Activated CD4-positive, CD25-positive, alpha-beta regulatory T cell treated with anti-CD3 and anti-CD28 coated beads, Interleukin-2, amount 50 U/mL, for 24 hours (primary cell): ENCODE results near the gene SF3A1.
"Not testable (repeated sequence)": the region's sequence is repeated elsewhere in the genome, so short reads cannot be mapped to it uniquely, and the experiment has no call there.

Source experiments
- ATAC-seq, 2 donors: fragments of 150-1000 bp; cut with Tn5 transposase; one replicate each; pipeline ENCODE4 v1.10.0; 2021; ENCODE audit warnings: mild to moderate bottlenecking in 1 of 2, moderate library complexity in 1 of 2

Gene SF3A1

GRCh38 chr22:30347255-30347892, 9.3 kb downstream of the SF3A1 start:
- peak; percentile 93 to 95 for ATAC-seq

DNA sequence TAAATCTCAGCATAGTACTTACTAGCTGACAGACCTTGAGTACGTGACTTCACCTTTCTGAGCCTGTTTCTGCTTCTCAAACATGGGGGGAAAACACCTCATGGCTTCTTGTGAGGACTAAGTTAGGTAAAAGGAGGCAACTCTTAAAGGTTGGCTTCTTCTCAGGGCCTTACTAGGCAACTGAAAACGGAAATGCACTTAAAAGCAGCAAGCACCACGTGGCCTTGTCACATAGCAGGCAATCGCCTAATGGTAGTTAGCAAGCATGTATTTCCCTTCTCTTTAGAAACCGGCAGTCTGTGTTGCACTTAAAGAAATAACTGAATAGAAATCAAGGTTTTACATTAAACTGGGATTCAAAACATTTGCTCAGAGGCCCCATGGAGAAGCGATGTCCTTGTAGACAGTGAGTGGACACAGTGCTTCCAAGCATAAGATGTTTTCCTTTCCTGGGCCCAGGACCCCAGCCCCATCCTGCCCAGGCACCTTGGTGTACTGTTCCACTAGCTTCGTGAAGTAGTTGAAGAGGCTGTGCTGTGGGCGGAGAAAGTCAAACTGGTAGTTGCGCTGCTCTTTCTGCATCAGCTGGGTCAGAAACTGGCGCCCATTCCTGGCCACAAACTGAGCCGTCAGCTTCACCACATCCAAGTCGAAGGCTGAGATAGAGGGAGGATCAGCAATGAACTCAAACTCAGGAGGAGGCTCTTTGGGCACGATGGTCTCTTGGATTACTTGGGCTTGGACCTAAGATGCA, 12.1 kb downstream of the SF3A1 start:
- no peak for ATAC-seq

- ATAC-seq: no peak
Measured at GRCh38 chr22:30340911-30341685, 15.6 kb downstream of the SF3A1 start.

DNA sequence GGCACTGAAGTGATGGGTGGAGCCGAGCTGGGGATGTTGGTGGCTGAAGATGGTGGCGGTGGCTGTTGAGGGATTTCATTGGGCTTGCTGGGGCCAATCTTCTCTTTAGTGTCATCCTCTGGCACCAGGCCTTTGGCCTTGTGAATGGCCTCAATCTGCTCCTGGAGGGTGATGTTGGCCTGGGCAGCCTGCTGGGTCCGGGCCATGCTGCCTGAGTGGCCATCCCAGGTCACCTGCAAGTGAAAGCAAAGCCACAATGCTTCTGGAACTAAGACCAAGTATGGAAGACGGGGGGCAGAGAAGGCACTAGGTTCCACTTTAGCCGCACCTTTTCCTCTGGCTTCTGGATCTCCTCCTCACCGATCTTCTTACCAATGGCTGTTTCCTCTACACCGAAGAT, 17.9 kb downstream of the SF3A1 start:
- ATAC-seq: no peak

GRCh38 chr22:30338341-30338740, 18.4 kb downstream of the SF3A1 start:
- not testable (repeated sequence) for ATAC-seq

DNA sequence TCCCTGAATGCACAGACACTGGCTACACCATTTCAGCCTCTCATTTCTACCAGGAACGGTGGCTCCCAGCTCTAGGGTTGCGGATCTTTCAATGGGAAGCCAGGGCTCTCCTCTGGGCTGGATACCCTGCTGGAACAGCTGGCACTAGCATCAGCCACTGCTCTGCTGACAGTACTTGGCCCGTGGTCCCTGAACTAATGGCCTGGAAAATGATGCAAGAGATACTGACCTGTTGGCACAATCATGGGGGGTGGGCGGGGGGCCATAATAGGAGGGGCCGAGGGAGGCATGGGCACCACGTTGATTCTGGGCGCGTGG, 19.3 kb downstream of the SF3A1 start:
- no peak for ATAC-seq

GRCh38 chr22:30336752-30337460, 19.8 kb downstream of the SF3A1 start:
- ATAC-seq: no peak

- ATAC-seq: no peak
Measured at GRCh38 chr22:30335236-30335635, 21.5 kb downstream of the SF3A1 start.

DNA sequence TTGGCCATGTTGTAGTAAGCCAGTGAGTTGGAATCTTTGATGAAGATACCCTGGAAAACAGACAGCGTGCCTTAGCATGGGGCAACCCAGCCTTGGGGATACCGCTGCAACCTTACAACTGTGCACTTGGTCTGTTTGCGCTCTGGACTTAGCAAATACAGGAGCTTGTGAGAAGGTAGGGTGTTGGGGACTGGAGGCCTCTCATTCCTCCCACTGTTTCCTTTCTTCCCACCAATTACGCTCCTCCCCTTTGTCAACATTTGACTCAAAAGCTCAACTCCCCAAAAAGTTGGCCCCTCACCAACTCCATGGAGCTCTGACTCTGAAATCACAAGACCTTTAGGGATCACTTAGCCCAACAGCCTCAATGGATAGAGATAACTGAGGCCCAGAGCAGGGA, 22.0 kb downstream of the SF3A1 start:
- ATAC-seq: no peak

DNA sequence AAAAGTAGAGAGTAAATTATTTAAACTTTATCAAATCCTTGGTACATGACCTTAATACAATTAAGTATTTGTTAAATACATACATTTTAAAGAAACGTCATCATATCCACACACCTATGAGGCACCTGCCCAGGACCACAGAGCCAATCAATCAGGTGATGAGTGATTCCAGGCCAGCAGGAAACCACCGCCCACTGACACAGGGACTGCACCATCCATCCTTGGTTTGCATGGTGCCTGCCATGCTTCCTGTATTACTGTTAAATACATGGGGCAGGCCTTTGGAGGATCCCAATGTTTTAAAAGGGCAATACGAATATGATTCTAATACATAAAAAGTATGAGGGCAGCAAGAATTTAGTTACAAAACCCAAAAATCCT, 23.0 kb downstream of the SF3A1 start:
- no peak for ATAC-seq

GRCh38 chr22:30332994-30333706, 23.5 kb downstream of the SF3A1 start:
- ATAC-seq: peak in 1 of 2 donors; percentile 39

DNA sequence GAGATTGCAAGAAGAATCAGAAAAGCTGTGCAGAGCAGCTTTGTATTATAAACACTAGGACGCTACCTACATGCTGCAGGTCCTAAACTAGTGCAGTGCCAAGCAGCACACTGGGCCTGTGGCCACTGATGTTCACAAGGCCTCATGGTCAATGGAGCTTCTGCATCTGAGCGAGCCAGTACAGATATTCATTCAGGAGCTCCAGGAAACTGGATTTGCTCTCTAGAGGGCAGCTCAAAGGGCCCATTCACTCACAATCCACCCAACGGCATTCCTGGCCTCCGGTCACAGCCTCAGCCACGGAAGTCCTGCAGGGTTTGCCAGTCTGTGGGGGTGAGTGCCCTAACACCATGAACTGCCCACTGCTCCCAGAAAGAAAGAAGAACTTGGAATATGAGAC, 24.1 kb downstream of the SF3A1 start:
- ATAC-seq: no peak

DNA sequence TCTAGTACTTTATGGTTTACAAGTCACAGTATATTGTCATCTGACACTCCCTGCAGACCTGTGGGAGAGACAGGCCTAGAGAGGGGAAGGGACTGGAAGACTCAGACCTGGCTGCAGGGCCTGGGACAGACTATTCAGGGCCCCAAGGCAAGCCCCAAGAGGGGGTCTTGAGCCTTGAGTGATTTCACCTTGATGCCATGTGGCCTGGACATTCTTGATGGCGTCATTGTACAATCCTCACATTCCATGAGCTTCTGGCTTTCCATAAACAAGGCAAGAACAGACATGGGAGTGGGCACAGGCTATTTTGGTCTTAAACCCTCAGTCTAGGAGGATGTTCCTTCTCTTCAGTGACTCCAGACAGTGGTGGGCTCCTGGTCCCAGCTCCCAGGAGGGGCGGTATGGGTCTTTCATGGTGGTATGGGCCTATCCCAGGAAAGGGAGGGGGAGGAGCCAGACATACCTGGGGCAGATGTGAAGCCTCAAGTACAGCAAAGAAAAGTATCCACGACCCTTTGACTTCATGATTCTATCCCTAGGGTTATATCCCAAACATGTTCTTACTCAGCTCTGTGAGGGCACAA, 28.1 kb downstream of the SF3A1 start:
- ATAC-seq: no peak

GRCh38 chr22:30327864-30328345, 28.8 kb downstream of the SF3A1 start:
- ATAC-seq: no peak

GRCh38 chr22:30326706-30327362, 29.9 kb downstream of the SF3A1 start, which contains the start of gene TBC1D10A:
Gene TBC1D10A, minus strand, starts transcription at chr22:30326941. Its CDS starts 60 bp downstream, at chr22:30326881.
- ATAC-seq: peak; percentile 93 to 96

GRCh38 chr22:30326255-30326705, 30.4 kb downstream of the SF3A1 start:
- ATAC-seq: peak; percentile 14 to 31

DNA sequence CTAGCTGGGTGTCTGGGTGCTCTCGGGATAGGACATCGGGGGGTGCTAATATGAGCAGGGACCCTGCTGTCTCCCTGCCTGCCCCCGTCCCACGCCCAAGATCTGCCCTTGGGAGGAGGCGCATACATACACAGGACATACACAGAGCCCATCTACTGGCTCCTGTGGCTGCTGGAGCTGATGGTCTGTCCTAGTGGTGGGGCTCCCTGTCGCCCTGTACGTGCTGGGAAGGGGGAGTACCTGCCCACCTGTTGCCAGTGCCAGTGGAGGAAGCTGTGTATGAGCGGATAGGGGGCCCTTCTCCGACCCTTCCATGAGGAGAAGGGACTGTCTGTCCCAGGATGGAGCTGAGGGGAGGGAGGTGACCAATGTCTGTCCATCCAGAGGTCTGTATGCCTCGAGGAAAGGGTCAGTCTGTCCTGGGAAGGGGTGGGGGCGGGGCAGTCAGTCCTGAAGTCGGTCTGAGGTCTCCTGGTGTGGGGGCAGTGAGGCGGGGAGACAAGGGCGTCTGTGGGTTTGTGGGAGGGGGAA, 30.9 kb downstream of the SF3A1 start:
- no peak for ATAC-seq

- ATAC-seq: no peak
Measured at GRCh38 chr22:30325065-30325720, 31.5 kb downstream of the SF3A1 start.

DNA sequence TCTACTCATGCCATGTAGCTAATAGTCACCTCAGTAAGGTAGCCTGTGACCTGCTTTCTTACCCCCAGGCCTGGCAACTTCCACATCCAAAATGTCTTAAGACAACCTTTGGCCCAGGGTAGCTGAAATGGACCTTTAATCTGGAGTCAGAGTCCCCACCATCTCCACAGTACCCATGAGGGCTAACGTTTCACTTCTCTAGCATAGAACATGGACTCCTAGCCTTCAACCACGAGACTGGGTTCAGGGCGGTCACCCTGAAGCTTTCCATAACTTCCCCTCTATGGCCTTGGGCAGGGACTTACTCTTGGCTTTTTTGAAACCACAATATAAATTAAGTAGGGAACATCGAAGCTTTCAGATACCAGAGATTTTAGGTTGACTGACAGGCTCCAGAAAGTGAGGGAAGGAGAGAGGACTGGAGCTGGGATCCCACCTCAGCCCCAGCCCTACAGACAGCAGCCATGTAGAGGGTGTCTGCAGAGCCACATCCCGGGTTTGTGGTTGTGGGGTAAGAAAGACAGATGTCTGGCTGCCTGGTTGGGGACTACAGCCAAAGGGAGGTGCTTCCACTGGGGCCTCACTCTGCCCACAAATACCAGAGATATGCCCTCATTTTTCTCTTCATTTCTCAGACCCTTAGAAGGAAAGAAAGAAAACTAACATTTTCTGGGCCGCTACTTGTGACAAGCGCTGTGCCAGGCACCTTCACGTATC, 32.5 kb downstream of the SF3A1 start:
- no peak for ATAC-seq

- no peak for ATAC-seq
Measured at GRCh38 chr22:30323246-30323645, 33.4 kb downstream of the SF3A1 start.
